Thoracic aorta (tissue), 2 donors: ENCODE measurements around the gene ASPDH. TPM values are rescaled to one million over a fixed set of nuclear protein-coding genes. Genes with fewer than 3 reads are reported as not detected.

Experiments
- ATAC-seq: fragments of 150-250 bp; one replicate; pipeline ENCODE4 v1.8.0; 2017; ENCODE audit warnings: low read depth; ENCODE audit not compliant: insufficient number of reproducible peaks, low FRiP score
- DNase-seq: peaks from one replicate; pipeline ENCODE4 v3.0.0-alpha.2; 2020; ENCODE audit warnings: low spot score
- H3K27ac ChIP-seq, 2 donors: fragments of 200-600 bp; sonication (generic); 1 replicate in 1 of 2; 2 replicates in 1 of 2; pipeline ENCODE4 v1.5.1; 2016; ENCODE audit warnings: mild to moderate bottlenecking in 2 of 2, moderate library complexity in 2 of 2
- H3K27me3 ChIP-seq: fragments of 200-600 bp; sonication (generic); replicated peaks from 2 replicates; pipeline ENCODE4 v1.6.0; 2016; ENCODE audit warnings: mild to moderate bottlenecking; ENCODE audit not compliant: insufficient read depth
- H3K36me3 ChIP-seq: fragments of 200-600 bp; sonication (generic); one replicate; pipeline ENCODE4 v1.5.1; 2016
- H3K4me1 ChIP-seq, 2 donors: fragments of 200-600 bp; sonication (generic); 1 replicate in 1 of 2; 2 replicates in 1 of 2; pipeline versions ENCODE4 v1.5.1 to v1.6.0; 2016; ENCODE audit warnings: low read depth in 2 of 2, mild to moderate bottlenecking in 1 of 2; ENCODE audit not compliant: control insufficient read depth in 1 of 2
- H3K4me3 ChIP-seq: fragments of 200-600 bp; sonication (generic); 2 replicates; pipeline ENCODE4 v1.5.1; 2016; ENCODE audit warnings: mild to moderate bottlenecking
- H3K9me3 ChIP-seq: fragments of 200-600 bp; sonication (generic); 2 replicates; pipeline ENCODE4 v1.5.1; 2016
- total RNA-seq, 2 donors: library from RNA; depleted of rRNA; stranded (reverse); fragments of >200 nt; gene quantifications; one replicate each; pipeline versions ENCODE4 v1.1.0 to v1.2.3, GENCODE V29; 2016
- TF ChIP-seq, protein P1 (sequence below): fragments of 200-600 bp; sonication (generic); IDR thresholded peaks from one replicate; pipeline ENCODE4 v1.5.1; 2019; ENCODE audit warnings: antibody characterized with exemption

The ASPDH gene
- total RNA-seq, 2 donors from 2014 or later, result not detected

DNA sequence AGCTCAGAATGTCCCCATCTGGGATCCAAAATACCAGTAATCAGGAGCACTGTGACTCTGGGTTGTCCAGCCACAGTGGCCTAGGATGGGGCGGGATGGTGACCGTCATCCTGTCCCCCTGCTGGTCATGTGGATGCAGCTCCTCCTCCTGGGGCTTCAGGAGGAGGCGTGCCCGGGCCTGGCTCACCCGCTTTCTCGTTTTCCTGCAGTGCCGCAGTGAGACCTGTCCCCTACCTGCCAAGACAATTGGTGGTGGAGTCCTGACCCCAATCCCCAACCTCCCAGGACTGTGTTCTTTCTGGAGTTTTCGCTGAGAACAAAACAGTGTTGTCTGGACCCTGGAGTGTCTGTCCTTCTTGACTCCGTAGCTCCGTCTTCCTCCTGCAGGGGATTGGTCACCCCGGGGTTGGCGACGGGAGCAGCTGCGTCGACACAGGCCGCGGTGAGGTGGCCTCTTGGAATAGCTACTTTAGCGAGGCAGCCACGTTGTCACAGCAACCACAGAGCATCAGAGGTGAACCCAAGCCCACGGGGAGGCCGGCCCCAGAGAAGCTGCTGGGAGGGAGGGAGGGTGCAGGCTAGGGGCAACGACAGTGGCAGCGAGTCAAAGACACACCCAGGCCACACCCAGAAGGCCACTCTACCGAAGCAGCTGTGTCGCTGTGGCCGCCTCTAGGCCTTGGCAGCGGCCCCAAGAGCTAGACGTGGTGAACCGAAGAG is 47.6 kb downstream of the ASPDH start:
- Histone ChIP-seq H3K9me3 (no peaks in the 10 kb centered on the region), H3K36me3 (no peaks in the 10 kb centered on the region), H3K27me3 (no peaks in the 10 kb centered on the region), H3K27ac (no peak overlapping the region), H3K4me3 (no peak overlapping the region), H3K4me1 (no peaks in the 10 kb centered on the region)
- ATAC-seq, result no peak
- DNase-seq, result no peak
- TF ChIP-seq, protein P1, sequence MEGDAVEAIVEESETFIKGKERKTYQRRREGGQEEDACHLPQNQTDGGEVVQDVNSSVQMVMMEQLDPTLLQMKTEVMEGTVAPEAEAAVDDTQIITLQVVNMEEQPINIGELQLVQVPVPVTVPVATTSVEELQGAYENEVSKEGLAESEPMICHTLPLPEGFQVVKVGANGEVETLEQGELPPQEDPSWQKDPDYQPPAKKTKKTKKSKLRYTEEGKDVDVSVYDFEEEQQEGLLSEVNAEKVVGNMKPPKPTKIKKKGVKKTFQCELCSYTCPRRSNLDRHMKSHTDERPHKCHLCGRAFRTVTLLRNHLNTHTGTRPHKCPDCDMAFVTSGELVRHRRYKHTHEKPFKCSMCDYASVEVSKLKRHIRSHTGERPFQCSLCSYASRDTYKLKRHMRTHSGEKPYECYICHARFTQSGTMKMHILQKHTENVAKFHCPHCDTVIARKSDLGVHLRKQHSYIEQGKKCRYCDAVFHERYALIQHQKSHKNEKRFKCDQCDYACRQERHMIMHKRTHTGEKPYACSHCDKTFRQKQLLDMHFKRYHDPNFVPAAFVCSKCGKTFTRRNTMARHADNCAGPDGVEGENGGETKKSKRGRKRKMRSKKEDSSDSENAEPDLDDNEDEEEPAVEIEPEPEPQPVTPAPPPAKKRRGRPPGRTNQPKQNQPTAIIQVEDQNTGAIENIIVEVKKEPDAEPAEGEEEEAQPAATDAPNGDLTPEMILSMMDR, result no peak

DNA sequence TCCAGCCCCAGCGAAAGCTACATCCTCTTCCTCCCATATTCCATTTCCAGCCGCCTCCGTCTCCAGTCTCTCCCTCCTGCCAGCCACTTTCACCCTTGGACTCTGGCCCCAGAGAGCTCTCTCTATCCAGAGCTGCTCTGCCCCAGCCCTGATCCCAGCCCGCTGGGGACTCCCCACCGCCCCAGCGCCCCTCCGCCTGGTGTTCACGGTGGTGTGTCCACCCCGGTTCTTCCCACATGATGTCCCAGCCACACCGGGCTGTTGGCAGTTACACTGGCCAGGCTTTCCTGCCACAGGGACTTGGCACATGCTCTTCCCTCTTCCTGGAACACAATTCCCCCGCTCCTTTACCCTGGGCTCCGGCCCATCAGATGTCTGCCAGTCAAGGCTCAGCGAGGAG is 48.7 kb downstream of the ASPDH start:
- Histone ChIP-seq H3K4me3 (no peak overlapping the region), H3K27me3 (no peaks in the 10 kb centered on the region), H3K4me1 (no peaks in the 10 kb centered on the region), H3K27ac (no peak overlapping the region), H3K36me3 (no peaks in the 10 kb centered on the region), H3K9me3 (no peaks in the 10 kb centered on the region)
- no peak for DNase-seq
- ATAC-seq, result no peak
- TF ChIP-seq, protein P1, result no peak

DNA sequence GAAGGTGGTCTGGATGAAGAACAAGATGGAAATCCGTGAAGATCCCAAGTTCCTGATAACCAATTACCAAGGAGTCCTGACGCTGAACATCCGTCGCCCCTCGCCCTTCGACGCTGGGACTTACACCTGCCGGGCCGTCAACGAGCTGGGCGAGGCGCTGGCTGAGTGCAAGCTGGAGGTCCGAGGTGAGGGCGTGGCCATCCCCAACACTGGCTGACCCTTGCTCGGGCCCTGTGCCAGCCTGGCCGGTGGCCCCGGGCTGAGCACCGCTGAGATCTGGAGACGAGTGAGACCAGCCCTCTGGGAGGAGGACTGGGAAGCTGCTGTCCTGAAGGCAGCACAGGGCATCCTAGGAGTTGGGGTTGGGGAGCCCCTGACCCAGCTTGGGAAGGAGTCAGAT is 49.4 kb downstream of the ASPDH start:
- Histone ChIP-seq H3K9me3 (no peaks in the 10 kb centered on the region), H3K27ac (no peak overlapping the region), H3K27me3 (no peaks in the 10 kb centered on the region), H3K4me1 (no peaks in the 10 kb centered on the region), H3K4me3 (no peak overlapping the region), H3K36me3 (no peaks in the 10 kb centered on the region)
- ATAC-seq, result no peak
- TF ChIP-seq, protein P1, result no peak
- no peak for DNase-seq

DNA sequence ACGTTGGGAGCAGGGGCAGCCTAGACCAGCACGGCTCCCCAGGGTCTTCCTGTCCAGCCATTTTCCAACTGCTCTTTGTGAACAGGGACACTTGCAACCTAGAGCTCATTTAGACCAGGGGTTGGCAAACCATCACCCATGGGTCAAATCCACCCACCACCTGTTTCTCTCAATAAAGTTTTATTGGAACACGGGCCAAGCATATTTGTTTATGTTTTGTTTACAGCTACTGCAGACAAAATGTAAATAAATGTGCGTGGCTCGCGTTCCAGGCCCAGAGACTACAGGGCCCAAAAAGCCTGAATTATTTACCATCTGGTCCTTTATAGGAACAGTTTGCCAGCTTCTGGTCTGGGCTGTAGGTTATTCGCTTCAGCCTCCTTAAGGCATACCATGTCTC is 50.7 kb downstream of the ASPDH start:
- Histone ChIP-seq H3K36me3 (no peaks in the 10 kb centered on the region), H3K9me3 (no peaks in the 10 kb centered on the region), H3K27ac (no peak overlapping the region), H3K4me3 (no peak overlapping the region), H3K27me3 (no peaks in the 10 kb centered on the region), H3K4me1 (no peaks in the 10 kb centered on the region)
- ATAC-seq, result no peak
- no peak for DNase-seq
- TF ChIP-seq, protein P1, result no peak

Other genes starting within 250 kb of the ASPDH start
- gene KCNC3, start 184.5 kb downstream of the ASPDH start, total RNA-seq, result 1 to 10 TPM; 1.3 to 4.2 TPM
- gene NAPSA, start 148.3 kb downstream of the ASPDH start, total RNA-seq, result not detected
- gene NR1H2, start 137.5 kb downstream of the ASPDH start, total RNA-seq, result 100 to 1,000 TPM; 113 to 138 TPM
- 10 to 100 TPM; 12.8 to 39.5 TPM for gene POLD1, start 129.6 kb downstream of the ASPDH start, total RNA-seq
- gene SPIB, start 95.0 kb downstream of the ASPDH start, total RNA-seq, result not detected
- under 1 TPM in 1 of 2 donors, not detected in 1; 0.14 TPM for gene MYBPC2, start 81.0 kb downstream of the ASPDH start, total RNA-seq
- 100 to 1,000 TPM in 1 of 2 donors, 10 to 100 TPM in 1; 85.6 to 139 TPM for gene EMC10, start 37.4 kb downstream of the ASPDH start, total RNA-seq
- gene GARIN5A, start 37.1 kb downstream of the ASPDH start, total RNA-seq, result under 1 TPM in 1 of 2 donors, not detected in 1; 0.56 TPM
- gene JOSD2, start 2.7 kb downstream of the ASPDH start, total RNA-seq, result 10 to 100 TPM; 11.6 to 34.7 TPM
- gene LRRC4B, start 54.5 kb upstream of the ASPDH start, total RNA-seq, result 10 to 100 TPM in 1 of 2 donors, 1 to 10 TPM in 1; 5.3 to 13.7 TPM
- gene SYT3, start 126.0 kb upstream of the ASPDH start, total RNA-seq, result not detected
- gene C19orf81, start 135.5 kb upstream of the ASPDH start, total RNA-seq, result not detected
- 1 to 10 TPM in 1 of 2 donors, under 1 TPM in 1; 0.28 to 1.6 TPM for gene SHANK1, start 205.9 kb upstream of the ASPDH start, total RNA-seq
- 10 to 100 TPM; 10.5 to 35.3 TPM for gene CLEC11A, start 209.5 kb upstream of the ASPDH start, total RNA-seq